Esophagus muscularis mucosa (tissue), 4 donors: ENCODE data around the gene RELT. TPM values are rescaled to one million over a fixed set of nuclear protein-coding genes. Genes with fewer than 3 reads are reported as not detected.

Experiments used
- DNase-seq: peaks from one replicate; pipeline ENCODE4 v3.0.0-alpha.2; 2017; ENCODE audit errors: extremely low spot score
- H3K27ac ChIP-seq, 4 donors: fragments of 200-600 bp; sonication (generic); replicated peaks in 1 of 4; 1 replicate in 3 of 4; 2 replicates in 1 of 4; pipeline ENCODE4 v1.5.1; 2016 to 2019; ENCODE audit warnings: mild to moderate bottlenecking in 1 of 4
- H3K27me3 ChIP-seq, 4 donors: fragments of 200-600 bp; sonication (generic); one replicate each; pipeline versions ENCODE4 v1.5.1 to v1.6.0; 2016 to 2019
- H3K36me3 ChIP-seq, 4 donors: fragments of 200-600 bp; sonication (generic); one replicate each; pipeline ENCODE4 v1.5.1; 2016 to 2019
- H3K4me1 ChIP-seq, 4 donors: fragments of 200-600 bp; sonication (generic); one replicate each; pipeline ENCODE4 v1.5.1; 2016 to 2019
- H3K4me3 ChIP-seq, 4 donors: fragments of 200-600 bp; sonication (generic); 1 replicate in 2 of 4; 2 replicates in 2 of 4; pipeline ENCODE4 v1.5.1; 2016 to 2019; ENCODE audit warnings: mild to moderate bottlenecking in 4 of 4, moderate library complexity in 1 of 4
- H3K9me3 ChIP-seq, 4 donors: fragments of 200-600 bp; sonication (generic); 1 replicate in 3 of 4; 2 replicates in 1 of 4; pipeline ENCODE4 v1.5.1; 2016 to 2019
- CTCF ChIP-seq, 3 experiments: fragments of 200-600 bp in 2 of 3; fragments of 450-650 bp in 1 of 3; sonication (generic) in 2 of 3; IDR thresholded peaks; one replicate each; pipeline ENCODE4 v1.5.1; 2017 to 2019; ENCODE audit warnings: antibody characterized with exemption in 3 of 3, mild to moderate bottlenecking in 2 of 3, moderate library complexity in 1 of 3
- EP300 ChIP-seq: sonication (generic); formaldehyde crosslinking; IDR thresholded peaks from one replicate; pipeline ENCODE4 v1.6.1; 2017; ENCODE audit warnings: antibody characterized with exemption
- POLR2A ChIP-seq: fragments of 450-650 bp; IDR thresholded peaks from one replicate; pipeline ENCODE4 v1.6.1; 2017; ENCODE audit warnings: antibody characterized with exemption, moderate library complexity, mild to moderate bottlenecking, low read depth
- POLR2AphosphoS5 ChIP-seq, 2 donors: sonication (generic); formaldehyde crosslinking; IDR thresholded peaks; one replicate each; pipeline ENCODE4 v1.6.1; 2017; ENCODE audit warnings: antibody characterized with exemption in 2 of 2
- WGBS: methylation state at CpG from one replicate; pipeline ENCODE4 v1.1.5; 2018; 5-methylcytosine and 5-hydroxymethylcytosine counted together
- intact Hi-C: fragments of 100-400 bp; cut with DNase I; formaldehyde crosslinking; loops from one replicate; pipeline ENCODE4 v1.15.1; 2023
- total RNA-seq, 4 donors: library from RNA; depleted of rRNA; stranded (reverse); fragments of >200 nt; gene quantifications; one replicate each; pipeline versions ENCODE4 v1.1.0 to v1.2.1, GENCODE V29; 2016

RELT gene
- total RNA-seq, 4 donors from 2014 or later: 1.2 to 7.8 (median 2.2) TPM

GRCh38 chr11:73398132-73398526 is 21.9 kb downstream of the RELT start:
- H3K9me3 ChIP-seq: no peaks in the 10 kb centered on the region
- intact Hi-C loops: loop anchor here (10.0 kb wide), 1 partner anchor 213 kb away; no protein-coding TSS in a partner anchor
- no peak for DNase-seq
- peaks cover 4 to 20% (median 10%) of the 10 kb centered on the region in 4 donors for H3K4me1 ChIP-seq
- H3K4me3 ChIP-seq: no peak overlapping the region
- H3K27ac ChIP-seq: no peak overlapping the region
- H3K36me3 ChIP-seq: peaks cover 0 to 4% (median 1%) of the 10 kb centered on the region in 4 donors
- no peak for TF ChIP-seq POLR2AphosphoS5 (IDR thresholded peaks at IDR 0.05)
- TF ChIP-seq CTCF (IDR thresholded peaks at IDR 0.05): no peak
- no peak for TF ChIP-seq POLR2A
- no peak for TF ChIP-seq EP300
- WGBS: 73% methylated on average over 5 of the region's 5 CpGs
- H3K27me3 ChIP-seq: no peaks in the 10 kb centered on the region

GRCh38 chr11:73398721-73399120 is 22.5 kb downstream of the RELT start:
- TF ChIP-seq EP300: no peak
- TF ChIP-seq CTCF (IDR thresholded peaks at IDR 0.05): no peak
- no peak for TF ChIP-seq POLR2A
- TF ChIP-seq POLR2AphosphoS5 (IDR thresholded peaks at IDR 0.05): no peak
- no peak for DNase-seq
- H3K27ac ChIP-seq: no peak overlapping the region
- H3K4me3 ChIP-seq: no peak overlapping the region
- no peaks in the 10 kb centered on the region for H3K9me3 ChIP-seq
- peaks cover 0 to 4% (median 1%) of the 10 kb centered on the region in 4 donors for H3K36me3 ChIP-seq
- peaks cover 2 to 19% (median 11%) of the 10 kb centered on the region in 4 donors for H3K4me1 ChIP-seq
- 100% methylated on average over 1 of the region's 2 CpGs for WGBS
- intact Hi-C loops: loop anchor here (10.0 kb wide), 1 partner anchor 214 kb away; no protein-coding TSS in a partner anchor
- no peaks in the 10 kb centered on the region for H3K27me3 ChIP-seq

- TF ChIP-seq EP300 (no peak), POLR2AphosphoS5 (IDR thresholded peaks at IDR 0.05) (peak; percentile 12 to 16)
- H3K27me3 ChIP-seq: no peaks in the 10 kb centered on the region
- peaks cover 0 to 4% (median 1%) of the 10 kb centered on the region in 4 donors for H3K36me3 ChIP-seq
- no peaks in the 10 kb centered on the region for H3K9me3 ChIP-seq
- no peak overlapping the region for H3K4me3 ChIP-seq
- no peak for DNase-seq
- peak overlapping the region in 1 of 4 donors; percentile 30 for H3K27ac ChIP-seq
- intact Hi-C loops: loop anchor here (10.0 kb wide), 1 partner anchor 214 kb away; no protein-coding TSS in a partner anchor
- 42% methylated on average over 3 of the region's 6 CpGs for WGBS
- H3K4me1 ChIP-seq: peaks cover 7 to 23% (median 14%) of the 10 kb centered on the region in 4 donors
Observed at GRCh38 chr11:73399159-73399590, 23.0 kb downstream of the RELT start.

- no peaks in the 10 kb centered on the region for H3K27me3 ChIP-seq
- peaks cover 0 to 4% (median 1%) of the 10 kb centered on the region in 4 donors for H3K36me3 ChIP-seq
- no peaks in the 10 kb centered on the region for H3K9me3 ChIP-seq
- H3K4me3 ChIP-seq: no peak overlapping the region
- peaks cover 11 to 28% (median 17%) of the 10 kb centered on the region in 4 donors for H3K4me1 ChIP-seq
- H3K27ac ChIP-seq: peak overlapping the region in 1 of 4 donors; percentile 30
- DNase-seq: no peak
- intact Hi-C loops: loop anchor here (10.0 kb wide), 2 partner anchors 215 to 225 kb away; no protein-coding TSS in a partner anchor
- WGBS: 93% methylated on average over 4 of the region's 4 CpGs
- TF ChIP-seq POLR2A (no peak), EP300 (no peak), POLR2AphosphoS5 (IDR thresholded peaks at IDR 0.05) (no peak), CTCF (IDR thresholded peaks at IDR 0.05) (no peak)
Observed at GRCh38 chr11:73399636-73400035, 23.4 kb downstream of the RELT start.

- intact Hi-C loops: loop anchor here (10.0 kb wide), 1 partner anchor 225 kb away; no protein-coding TSS in a partner anchor
- no peak overlapping the region for H3K27ac ChIP-seq
- no peaks in the 10 kb centered on the region for H3K9me3 ChIP-seq
- DNase-seq: no peak
- H3K36me3 ChIP-seq: peaks cover 0 to 9% (median 4%) of the 10 kb centered on the region in 4 donors
- 90% methylated on average over 4 of the region's 6 CpGs for WGBS
- peaks cover 12 to 29% (median 18%) of the 10 kb centered on the region in 4 donors for H3K4me1 ChIP-seq
- no peak overlapping the region for H3K4me3 ChIP-seq
- TF ChIP-seq POLR2AphosphoS5 (IDR thresholded peaks at IDR 0.05) (no peak), POLR2A (no peak), CTCF (IDR thresholded peaks at IDR 0.05) (no peak), EP300 (no peak)
- H3K27me3 ChIP-seq: no peaks in the 10 kb centered on the region
Observed at GRCh38 chr11:73400293-73400692, 24.1 kb downstream of the RELT start.
